HepG2 (cell line): ENCODE data around the gene VAMP4. TPM values are rescaled to one million over a fixed set of nuclear protein-coding genes. Genes with fewer than 3 reads are reported as not detected.

Experiments used
- ATAC-seq: fragments of 200-7000 bp; cut with Tn5 transposase; 3 replicates; pipeline ENCODE4 v1.9.1; 2020; ENCODE audit warnings: mild to moderate bottlenecking, moderate library complexity
- BruUV-seq: library from RNA; stranded (reverse); fragments of 400-500 nt; replicated peaks from 2 replicates; lab custom pipeline; 2021; lab: Mats Ljungman, UMichigan
- CTCF ChIA-PET: fragments of 300-600 bp; formaldehyde crosslinking; extraction: SDS; loops from one replicate; lab custom pipeline; 2021; ENCODE audit warnings: low total read pairs, inconsistent platforms, low intra/inter-chr PET ratio; lab: Yijun Ruan, JAX
- POLR2A ChIA-PET: fragments of 350-600 bp; sonication (Branson Sonifier 250); formaldehyde crosslinking; loops from one replicate; lab custom pipeline; 2020; ENCODE audit warnings: antibody characterized with exemption, inconsistent platforms; lab: Yijun Ruan, JAX
- DNase-seq: peaks from one replicate; pipeline ENCODE4 v3.0.0-alpha.2; 2015; ENCODE audit warnings: low spot score
- FAIRE-seq: peaks from 3 replicates; lab custom pipeline; 2011; peaks lifted over from hg19 to GRCh38; lab: Jason Lieb, UNC
- H2AFZ ChIP-seq: one replicate; pipeline ENCODE4 v1.6.1; 2011; ENCODE audit warnings: low read length, inconsistent platforms
- H3K27ac ChIP-seq: fragments of 300-600 bp; 3 replicates; pipeline ENCODE4 v1.8.0; 2011; ENCODE audit warnings: mixed run types, mild to moderate bottlenecking, mixed read lengths, low read length, inconsistent platforms; ENCODE audit not compliant: insufficient read depth; ENCODE audit errors: extremely low read length
- H3K27me3 ChIP-seq, 2 experiments: fragments of 200-600 bp in 1 of 2; 2 replicates in 1 of 2; 3 replicates in 1 of 2; pipeline versions ENCODE4 v1.6.0 to v1.8.0; 2011; ENCODE audit warnings: low read length in 2 of 2, mild to moderate bottlenecking in 2 of 2, moderate library complexity in 2 of 2, inconsistent platforms in 1 of 2; ENCODE audit not compliant: insufficient read depth in 2 of 2, control insufficient read depth in 1 of 2
- H3K36me3 ChIP-seq, 2 experiments: fragments of 200-600 bp in 1 of 2; replicated peaks in 1 of 2; 2 replicates in 1 of 2; 3 replicates in 1 of 2; pipeline versions ENCODE4 v1.5.1 to v1.8.0; 2011; ENCODE audit warnings: low read length in 2 of 2, inconsistent platforms in 1 of 2; ENCODE audit not compliant: insufficient read depth in 2 of 2, control insufficient read depth in 1 of 2
- H3K4me1 ChIP-seq: 2 replicates; pipeline ENCODE4 v1.5.1; 2012; ENCODE audit warnings: low read length, inconsistent platforms; ENCODE audit not compliant: insufficient read depth
- H3K4me2 ChIP-seq: 2 replicates; pipeline ENCODE4 v1.6.0; 2011; ENCODE audit warnings: low read depth, low read length, inconsistent platforms
- H3K4me3 ChIP-seq, 3 experiments: fragments of 200-600 bp in 1 of 3; sonication (generic), shearing (Covaris generic) in 1 of 3; replicated peaks in 1 of 3; 2 replicates each; pipeline ENCODE4 v1.5.1; 2011 to 2016; ENCODE audit warnings: low read length in 3 of 3, inconsistent platforms in 2 of 3, low read depth in 2 of 3, mild to moderate bottlenecking in 2 of 3, control low read depth in 1 of 3, mixed read lengths in 1 of 3; ENCODE audit not compliant: insufficient read depth in 1 of 3
- H3K79me2 ChIP-seq: one replicate; pipeline ENCODE4 v1.6.1; 2011; ENCODE audit warnings: low read length, inconsistent platforms; ENCODE audit not compliant: insufficient read depth
- H3K9ac ChIP-seq: 2 replicates; pipeline ENCODE4 v1.6.0; 2011; ENCODE audit warnings: mild to moderate bottlenecking, low read depth, low read length, inconsistent platforms; ENCODE audit not compliant: insufficient read depth
- H3K9me3 ChIP-seq: 2 replicates; pipeline ENCODE4 v1.5.1; 2012; ENCODE audit warnings: mild to moderate bottlenecking, low read length
- H4K20me1 ChIP-seq: 2 replicates; pipeline ENCODE4 v1.6.0; 2011; ENCODE audit warnings: inconsistent platforms, mild to moderate bottlenecking, low read length, moderate library complexity; ENCODE audit not compliant: insufficient read depth
- CCDC6 ChIP-seq: sonication (generic); formaldehyde crosslinking; IDR thresholded peaks from 2 replicates; pipeline ENCODE4 v1.8.1; 2022; ENCODE audit warnings: mild to moderate bottlenecking, missing genetic modification reagents, moderate library complexity
- ETV5 ChIP-seq: IDR thresholded peaks from 2 replicates; pipeline ENCODE4 v1.6.1; 2018; ENCODE audit warnings: missing biosample characterization, missing genetic modification reagents, inconsistent platforms, borderline replicate concordance
- NR2F6 ChIP-seq, 2 experiments: IDR thresholded peaks; 2 replicates each; pipeline ENCODE4 v1.6.1; 2016; ENCODE audit warnings: antibody characterized with exemption in 1 of 2, mild to moderate bottlenecking in 1 of 2
- WIZ ChIP-seq: sonication (generic); formaldehyde crosslinking; IDR thresholded peaks from 2 replicates; pipeline ENCODE4 v1.5.1; 2020; ENCODE audit warnings: mild to moderate bottlenecking, missing genetic modification reagents
- ZNF597 ChIP-seq: sonication (generic); formaldehyde crosslinking; IDR thresholded peaks from 2 replicates; pipeline ENCODE4 v1.5.0; 2020; ENCODE audit warnings: missing genetic modification reagents
- ZNF781 ChIP-seq: sonication (generic); formaldehyde crosslinking; IDR thresholded peaks from 2 replicates; pipeline ENCODE4 v1.5.1; 2020; ENCODE audit warnings: borderline replicate concordance, mild to moderate bottlenecking, missing genetic modification reagents; ENCODE audit errors: not compliant biosample characterization
- WGBS: methylation state at CpG from one replicate; pipeline ENCODE4 v1.1.6; 2017; ENCODE audit warnings: low lambda C conversion rate; 5-methylcytosine and 5-hydroxymethylcytosine counted together
- in situ Hi-C: cut with HindIII; loops from 2 replicates; pipeline ENCODE4 v1.10.0; 2017; ENCODE audit warnings: low pct_unique_long_range_greater_than_20kb; ENCODE audit not compliant: extremely low pct_ligation_motif_present
- intact Hi-C: fragments of 100-400 bp; cut with micrococcal nuclease; formaldehyde crosslinking; loops from one replicate; pipeline ENCODE4 v1.10.0; 2022; ENCODE audit not compliant: unreplicated experiment
- polyA plus RNA-seq, 8 experiments: library from polyadenylated mRNA; depleted of rRNA in 3 of 8; stranded (reverse) in 7 of 8; unstranded in 1 of 8; fragments of >200 nt; fragmentation: Illumina TruSeq in 4 of 8; extraction: Trizol in 4 of 8; gene quantifications; 2 replicates each; pipeline versions ENCODE4 v1.2.1 to v1.2.3, GENCODE V29; 2011 to 2016; ENCODE audit warnings: low read depth in 4 of 8, missing spikeins in 1 of 8, mixed read lengths in 1 of 8; ENCODE audit not compliant: insufficient read depth in 1 of 8
- total RNA-seq, 5 experiments: library from RNA; depleted of rRNA; stranded (reverse); fragments of >200 nt; fragmentation: Illumina TruSeq; extraction: Trizol; gene quantifications; 2 replicates each; pipeline ENCODE4 v1.2.3, GENCODE V29; 2016; ENCODE audit warnings: low read depth in 1 of 5
- TF ChIP-seq, protein P1 (sequence below): sonication (generic); formaldehyde crosslinking; IDR thresholded peaks from 2 replicates; pipeline ENCODE4 v1.4.0; 2020; ENCODE audit warnings: missing genetic modification reagents, borderline replicate concordance

VAMP4 gene
- total and polyA plus RNA-seq, 2 of the 13 experiments (the other 11 are each of a cell fraction or from before 2014, with no cell fraction given), result 1.4 to 2.0 TPM

- 96% methylated on average over 2 of the region's 2 CpGs for WGBS
- no TSS peak for BruUV-seq
- Histone ChIP-seq H3K9me3 (no peaks in the 10 kb centered on the region), H3K36me3 (peaks cover 0 to 3% of the 10 kb centered on the region in 2 experiments; a peak in 1 of 5 replicates), H4K20me1 (no peaks in the 10 kb centered on the region), H3K79me2 (no peaks in the 10 kb centered on the region), H2AFZ (no peak overlapping the region), H3K9ac (no peak overlapping the region), H3K27ac (no peak overlapping the region), H3K27me3 (no peaks in the 10 kb centered on the region), H3K4me3 (no peak overlapping the region), H3K4me2 (no peak overlapping the region), H3K4me1 (peaks cover 23% of the 10 kb centered on the region)
- no peak for DNase-seq
- no peak for ATAC-seq
- no peak for FAIRE-seq
- TF ChIP-seq NR2F6 (IDR thresholded peaks at IDR 0.05) (no peak), NR2F6 (CRISPR knock-in tag; IDR thresholded peaks at IDR 0.05) (no peak), CCDC6 (CRISPR knock-in tag) (no peak), ZNF781 (CRISPR knock-in tag) (no peak), ZNF597 (CRISPR knock-in tag) (no peak), ETV5 (CRISPR knock-in tag) (no peak), WIZ (CRISPR knock-in tag) (no peak)
- TF ChIP-seq, protein P1, sequence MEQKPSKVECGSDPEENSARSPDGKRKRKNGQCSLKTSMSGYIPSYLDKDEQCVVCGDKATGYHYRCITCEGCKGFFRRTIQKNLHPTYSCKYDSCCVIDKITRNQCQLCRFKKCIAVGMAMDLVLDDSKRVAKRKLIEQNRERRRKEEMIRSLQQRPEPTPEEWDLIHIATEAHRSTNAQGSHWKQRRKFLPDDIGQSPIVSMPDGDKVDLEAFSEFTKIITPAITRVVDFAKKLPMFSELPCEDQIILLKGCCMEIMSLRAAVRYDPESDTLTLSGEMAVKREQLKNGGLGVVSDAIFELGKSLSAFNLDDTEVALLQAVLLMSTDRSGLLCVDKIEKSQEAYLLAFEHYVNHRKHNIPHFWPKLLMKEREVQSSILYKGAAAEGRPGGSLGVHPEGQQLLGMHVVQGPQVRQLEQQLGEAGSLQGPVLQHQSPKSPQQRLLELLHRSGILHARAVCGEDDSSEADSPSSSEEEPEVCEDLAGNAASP (CRISPR knock-in tag), result no peak
- POLR2A ChIA-PET, result no interaction called here
- in situ Hi-C loops (no loop called here), intact Hi-C loops (no loop called here)
- CTCF ChIA-PET, result no interaction called here
Measured at GRCh38 chr1:171739656-171740055, 2.2 kb downstream of the VAMP4 start.
